Liver (tissue), 3 donors: ENCODE measurements around the gene TUBA3C.

Source experiments
- CTCF ChIP-seq: fragments of 150-350 bp; IDR thresholded peaks from 2 replicates; pipeline ENCODE4 v1.5.1; 2017; ENCODE audit warnings: improper control_type of control experiment, low read depth, low read length; ENCODE audit not compliant: missing input control
- EGR1 ChIP-seq, 2 donors: IDR thresholded peaks; 2 replicates each; pipeline ENCODE4 v1.6.1; 2016 to 2018; ENCODE audit warnings: antibody characterized with exemption in 2 of 2, low read depth in 2 of 2
- HNF4G ChIP-seq: IDR thresholded peaks from 2 replicates; pipeline ENCODE4 v1.6.1; 2016; ENCODE audit warnings: antibody characterized with exemption
- JUND ChIP-seq, 2 donors: IDR thresholded peaks; 2 replicates each; pipeline ENCODE4 v1.6.1; 2016; ENCODE audit warnings: antibody characterized with exemption in 2 of 2
- MAX ChIP-seq: IDR thresholded peaks from 2 replicates; pipeline ENCODE4 v1.6.1; 2016; ENCODE audit warnings: antibody characterized with exemption
- NR2F2 ChIP-seq: IDR thresholded peaks from 2 replicates; pipeline ENCODE4 v1.6.1; 2016; ENCODE audit warnings: antibody characterized with exemption
- RAD21 ChIP-seq, 2 donors: IDR thresholded peaks; 2 replicates each; pipeline ENCODE4 v1.6.1; 2016; ENCODE audit warnings: antibody characterized with exemption in 2 of 2, mild to moderate bottlenecking in 2 of 2
- TAF1 ChIP-seq: conservative IDR thresholded peaks from 2 replicates; pipeline ENCODE4 v1.6.1; 2016; ENCODE audit warnings: antibody characterized with exemption, mild to moderate bottlenecking
- TF ChIP-seq, protein P1 (sequence below): IDR thresholded peaks from 2 replicates; pipeline ENCODE4 v1.6.1; 2016; ENCODE audit warnings: antibody characterized with exemption, mild to moderate bottlenecking
- donor health status: healthy.
- donor health status: healthy.

GRCh38 chr13:19150226-19150625 is 31.4 kb downstream of the TUBA3C start:
- no peak for TF ChIP-seq CTCF
- TF ChIP-seq, protein P1, sequence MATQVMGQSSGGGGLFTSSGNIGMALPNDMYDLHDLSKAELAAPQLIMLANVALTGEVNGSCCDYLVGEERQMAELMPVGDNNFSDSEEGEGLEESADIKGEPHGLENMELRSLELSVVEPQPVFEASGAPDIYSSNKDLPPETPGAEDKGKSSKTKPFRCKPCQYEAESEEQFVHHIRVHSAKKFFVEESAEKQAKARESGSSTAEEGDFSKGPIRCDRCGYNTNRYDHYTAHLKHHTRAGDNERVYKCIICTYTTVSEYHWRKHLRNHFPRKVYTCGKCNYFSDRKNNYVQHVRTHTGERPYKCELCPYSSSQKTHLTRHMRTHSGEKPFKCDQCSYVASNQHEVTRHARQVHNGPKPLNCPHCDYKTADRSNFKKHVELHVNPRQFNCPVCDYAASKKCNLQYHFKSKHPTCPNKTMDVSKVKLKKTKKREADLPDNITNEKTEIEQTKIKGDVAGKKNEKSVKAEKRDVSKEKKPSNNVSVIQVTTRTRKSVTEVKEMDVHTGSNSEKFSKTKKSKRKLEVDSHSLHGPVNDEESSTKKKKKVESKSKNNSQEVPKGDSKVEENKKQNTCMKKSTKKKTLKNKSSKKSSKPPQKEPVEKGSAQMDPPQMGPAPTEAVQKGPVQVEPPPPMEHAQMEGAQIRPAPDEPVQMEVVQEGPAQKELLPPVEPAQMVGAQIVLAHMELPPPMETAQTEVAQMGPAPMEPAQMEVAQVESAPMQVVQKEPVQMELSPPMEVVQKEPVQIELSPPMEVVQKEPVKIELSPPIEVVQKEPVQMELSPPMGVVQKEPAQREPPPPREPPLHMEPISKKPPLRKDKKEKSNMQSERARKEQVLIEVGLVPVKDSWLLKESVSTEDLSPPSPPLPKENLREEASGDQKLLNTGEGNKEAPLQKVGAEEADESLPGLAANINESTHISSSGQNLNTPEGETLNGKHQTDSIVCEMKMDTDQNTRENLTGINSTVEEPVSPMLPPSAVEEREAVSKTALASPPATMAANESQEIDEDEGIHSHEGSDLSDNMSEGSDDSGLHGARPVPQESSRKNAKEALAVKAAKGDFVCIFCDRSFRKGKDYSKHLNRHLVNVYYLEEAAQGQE = no peak
- no peak for TF ChIP-seq NR2F2
- no peak for TF ChIP-seq TAF1
- no peak for TF ChIP-seq EGR1 (IDR thresholded peaks at IDR 0.05; ENCODE audit: low read depth in 2 of 2)
- TF ChIP-seq RAD21 (IDR thresholded peaks at IDR 0.05) = no peak
- no peak for TF ChIP-seq MAX
- no peak for TF ChIP-seq HNF4G
- TF ChIP-seq JUND (IDR thresholded peaks at IDR 0.05) = no peak
